Nephron (organoid): ENCODE results near the gene ROCK1.

Experiments used
- H3K27ac Mint-ChIP-seq, 3 experiments: 2 replicates each; pipeline ENCODE4 v1.8.0; 2020; ENCODE audit warnings: mixed read lengths in 3 of 3, mild to moderate bottlenecking in 2 of 3, moderate library complexity in 1 of 3
- H3K27me3 Mint-ChIP-seq: 2 replicates; pipeline ENCODE4 v1.8.0; 2021; ENCODE audit warnings: low read depth, mild to moderate bottlenecking, moderate library complexity, mixed read lengths
- H3K36me3 Mint-ChIP-seq: 2 replicates; pipeline ENCODE4 v1.8.0; 2020; ENCODE audit warnings: low read depth, mixed read lengths
- H3K4me1 Mint-ChIP-seq: 2 replicates; pipeline ENCODE4 v1.8.0; 2020; ENCODE audit warnings: mixed read lengths
- H3K4me3 Mint-ChIP-seq, 3 experiments: 2 replicates each; pipeline ENCODE4 v1.8.0; 2020; ENCODE audit warnings: mild to moderate bottlenecking in 3 of 3, mixed read lengths in 3 of 3, moderate library complexity in 2 of 3
- H3K9me3 Mint-ChIP-seq: 2 replicates; pipeline ENCODE4 v1.8.0; 2020; ENCODE audit warnings: mixed read lengths
- CTCF ChIP-seq, 3 experiments: fragments of 200-600 bp; sonication (generic); IDR thresholded peaks; one replicate each; pipeline ENCODE4 v1.5.0; 2021; ENCODE audit warnings: antibody characterized with exemption in 3 of 3; ENCODE audit not compliant: unreplicated experiment in 3 of 3

The ROCK1 gene

DNA sequence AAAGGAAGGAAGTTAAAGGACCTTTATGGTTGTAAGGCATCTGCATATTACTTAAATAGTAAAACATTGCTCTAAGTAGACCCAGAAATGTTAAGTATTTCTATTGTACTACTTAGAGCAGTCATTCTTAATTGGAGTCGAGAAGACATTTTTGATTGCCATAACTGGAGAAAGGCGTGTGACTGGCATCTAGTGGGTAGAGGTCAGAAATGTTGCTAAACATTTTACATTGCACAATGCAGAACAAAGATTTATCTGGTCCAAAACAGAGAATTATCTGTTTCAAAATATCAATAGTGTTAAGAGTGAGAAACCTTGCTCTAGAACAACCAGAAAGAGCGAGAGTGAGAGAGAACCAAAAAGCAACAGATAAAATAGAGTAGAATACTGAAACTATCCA is 23.3 kb upstream of the ROCK1 start:
- Mint-ChIP-seq H3K4me1 (peaks cover under 1% of the 10 kb centered on the region), H3K27ac (no peak overlapping the region), H3K27me3 (no peaks in the 10 kb centered on the region), H3K36me3 (peaks cover 4% of the 10 kb centered on the region), H3K4me3 (no peak overlapping the region), H3K9me3 (peaks cover 8% of the 10 kb centered on the region)
- TF ChIP-seq CTCF (IDR thresholded peaks at IDR 0.05; ENCODE audit: unreplicated experiment in 3 of 3), result no peak

DNA sequence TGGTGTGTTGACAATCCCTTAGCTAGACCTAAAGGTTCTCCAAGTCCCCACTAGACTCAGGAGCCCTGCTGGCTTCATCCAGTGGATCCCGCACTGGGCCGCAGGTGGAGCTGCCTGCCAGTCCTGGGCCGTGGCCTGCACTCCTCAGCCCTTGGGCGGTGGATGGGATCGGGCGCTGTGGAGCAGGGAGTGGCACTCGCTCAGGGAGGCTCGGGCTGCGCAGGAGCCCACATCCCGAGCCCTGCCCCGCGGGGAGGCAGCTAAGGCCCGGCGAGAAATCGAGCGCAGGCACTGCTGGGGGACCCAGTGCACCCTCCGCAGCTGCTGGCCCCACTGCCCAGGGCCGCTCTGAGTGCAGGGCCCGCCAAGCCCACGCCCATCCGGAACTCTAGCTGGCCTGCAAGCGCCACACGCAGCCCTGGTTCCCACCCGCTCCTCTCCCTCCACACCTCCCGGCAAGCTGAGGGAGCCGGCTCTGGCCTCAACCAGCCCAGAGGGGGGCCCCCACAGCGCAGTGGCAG is 20.8 kb upstream of the ROCK1 start:
- H3K4me3 Mint-ChIP-seq, result no peak overlapping the region
- H3K9me3 Mint-ChIP-seq, result peaks cover 5% of the 10 kb centered on the region
- no peak for TF ChIP-seq CTCF (IDR thresholded peaks at IDR 0.05; ENCODE audit: unreplicated experiment in 3 of 3)
- no peak overlapping the region for H3K27ac Mint-ChIP-seq
- H3K4me1 Mint-ChIP-seq, result peaks cover 7% of the 10 kb centered on the region
- no peaks in the 10 kb centered on the region for H3K36me3 Mint-ChIP-seq
- H3K27me3 Mint-ChIP-seq, result no peaks in the 10 kb centered on the region

- Mint-ChIP-seq H3K36me3 (no peaks in the 10 kb centered on the region), H3K27ac (no peak overlapping the region), H3K9me3 (peaks cover 5% of the 10 kb centered on the region), H3K4me1 (peaks cover 7% of the 10 kb centered on the region), H3K27me3 (no peaks in the 10 kb centered on the region), H3K4me3 (no peak overlapping the region)
- no peak for TF ChIP-seq CTCF (IDR thresholded peaks at IDR 0.05; ENCODE audit: unreplicated experiment in 3 of 3)
Measured at GRCh38 chr18:21131698-21132227, 20.1 kb upstream of the ROCK1 start.

- Mint-ChIP-seq H3K9me3 (peaks cover under 1% of the 10 kb centered on the region), H3K36me3 (no peaks in the 10 kb centered on the region), H3K4me1 (peaks cover 7% of the 10 kb centered on the region), H3K27me3 (no peaks in the 10 kb centered on the region), H3K4me3 (no peak overlapping the region), H3K27ac (no peak overlapping the region)
- no peak for TF ChIP-seq CTCF (IDR thresholded peaks at IDR 0.05; ENCODE audit: unreplicated experiment in 3 of 3)
Measured at GRCh38 chr18:21129566-21130216, 18.1 kb upstream of the ROCK1 start.

DNA sequence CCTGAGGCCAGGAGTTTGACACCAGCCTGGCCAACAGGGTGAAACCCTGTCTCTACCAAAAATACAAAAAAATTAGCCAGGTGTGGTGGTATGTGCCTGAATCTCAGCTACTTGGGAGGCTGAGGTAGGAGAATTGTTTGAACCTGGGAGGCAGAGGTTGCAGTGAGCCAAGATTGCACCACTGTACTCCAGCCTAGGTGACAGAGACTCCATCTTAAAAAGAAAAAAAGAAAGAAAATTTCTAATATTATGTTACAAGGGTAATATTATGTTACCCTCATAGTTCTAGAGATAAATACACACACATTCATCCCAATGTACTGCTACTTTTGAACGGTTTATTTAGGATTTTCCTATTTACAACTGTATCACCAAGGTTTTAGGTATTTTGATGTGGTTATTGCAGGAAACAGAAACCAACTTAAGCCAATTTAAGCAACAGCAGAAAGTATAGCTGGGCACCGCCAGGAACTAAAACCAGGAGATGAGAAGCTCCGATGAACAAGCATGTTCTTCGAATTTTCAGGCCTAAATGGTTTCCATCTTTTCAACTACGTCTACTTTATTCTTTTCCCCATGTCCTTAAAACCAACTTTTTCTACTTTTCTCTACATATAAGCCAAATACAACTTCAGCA is 11.8 kb upstream of the ROCK1 start:
- no peaks in the 10 kb centered on the region for H3K27me3 Mint-ChIP-seq
- H3K4me1 Mint-ChIP-seq, result no peaks in the 10 kb centered on the region
- TF ChIP-seq CTCF (IDR thresholded peaks at IDR 0.05; ENCODE audit: unreplicated experiment in 3 of 3), result no peak
- H3K9me3 Mint-ChIP-seq, result no peaks in the 10 kb centered on the region
- no peak overlapping the region for H3K27ac Mint-ChIP-seq
- H3K36me3 Mint-ChIP-seq, result no peaks in the 10 kb centered on the region
- H3K4me3 Mint-ChIP-seq, result no peak overlapping the region
